K562 (cell line): Measurements from ENCODE around the gene KLHL6. TPM values are rescaled to one million over a fixed set of nuclear protein-coding genes. Genes with fewer than 3 reads are reported as not detected.
A peak's percentile ranks its signal among the peaks of the same experiment; 100 is the strongest.

Source experiments
- HCFC1 ChIP-seq: IDR thresholded peaks from 2 replicates; pipeline ENCODE4 v1.6.1; 2012; ENCODE audit warnings: low read depth, low read length, improper control_type of control experiment
- KAT2B ChIP-seq: IDR thresholded peaks from one replicate; pipeline ENCODE4 v1.6.1; 2012; ENCODE audit warnings: low read depth, mild to moderate bottlenecking, control low read depth, inconsistent platforms, low read length, moderate library complexity
- SP1 ChIP-seq: sonication (generic); formaldehyde crosslinking; IDR thresholded peaks from 2 replicates; pipeline ENCODE4 v1.8.1; 2022; ENCODE audit warnings: mild to moderate bottlenecking, missing genetic modification reagents
- ZNF23 ChIP-seq: fragments of 250-450 bp; sonication (Bioruptor Pico); IDR thresholded peaks from 2 replicates; pipeline ENCODE4 v1.4.0; 2020; ENCODE audit warnings: mild to moderate bottlenecking
- ZNF780A ChIP-seq: fragments of 250-450 bp; sonication (Bioruptor Pico); IDR thresholded peaks from 2 replicates; pipeline ENCODE4 v1.5.0; 2021; ENCODE audit warnings: mild to moderate bottlenecking
- polyA plus RNA-seq, 8 experiments: library from polyadenylated mRNA; depleted of rRNA in 4 of 8; stranded (reverse) in 5 of 8; unstranded in 3 of 8; fragments of >200 nt; fragmentation: Nextera tagmentation in 2 of 8; fragmentation: Illumina TruSeq in 1 of 8; extraction: Ambion mirVana in 2 of 8; extraction: Trizol in 1 of 8; gene quantifications; 2 replicates each; pipeline versions ENCODE4 v1.2.1 to v1.2.3, GENCODE V29; 2011 to 2014; ENCODE audit warnings: inconsistent platforms in 1 of 8, missing spikeins in 1 of 8
- total RNA-seq, 7 experiments: library from RNA; depleted of rRNA in 6 of 7; stranded (reverse); fragments of >200 nt in 6 of 7; fragmentation: Illumina TruSeq in 2 of 7; extraction: Trizol in 2 of 7; gene quantifications; 2 replicates each; pipeline versions ENCODE4 v1.2.1 to v1.2.3, GENCODE V29; 2011 to 2021; ENCODE audit warnings: low replicate concordance in 1 of 7
- TF ChIP-seq, protein P1 (sequence below): sonication (generic); formaldehyde crosslinking; IDR thresholded peaks from 2 replicates; pipeline ENCODE4 v1.8.0; 2022; ENCODE audit warnings: mild to moderate bottlenecking, missing genetic modification reagents
- TF ChIP-seq, protein P2 (sequence below): IDR thresholded peaks from 2 replicates; pipeline ENCODE4 v1.6.1; 2016; ENCODE audit warnings: missing genetic modification characterization, missing compliant biosample characterization
- TF ChIP-seq, protein P3 (sequence below): fragments of 450-650 bp; IDR thresholded peaks from 2 replicates; pipeline ENCODE4 v1.7.1; 2018; ENCODE audit warnings: mild to moderate bottlenecking, low read depth; ENCODE audit not compliant: partially characterized antibody
- TF ChIP-seq, protein P4 (sequence below): sonication (generic); formaldehyde crosslinking; IDR thresholded peaks from 2 replicates; pipeline ENCODE4 v1.8.1; 2023; ENCODE audit warnings: mild to moderate bottlenecking, missing genetic modification reagents

The KLHL6 gene
- total and polyA plus RNA-seq, 9 of the 15 experiments (the other 6 are each of a cell fraction or from before 2014, with no cell fraction given), result 0.18 to 2.1 (median 1.4) TPM

DNA sequence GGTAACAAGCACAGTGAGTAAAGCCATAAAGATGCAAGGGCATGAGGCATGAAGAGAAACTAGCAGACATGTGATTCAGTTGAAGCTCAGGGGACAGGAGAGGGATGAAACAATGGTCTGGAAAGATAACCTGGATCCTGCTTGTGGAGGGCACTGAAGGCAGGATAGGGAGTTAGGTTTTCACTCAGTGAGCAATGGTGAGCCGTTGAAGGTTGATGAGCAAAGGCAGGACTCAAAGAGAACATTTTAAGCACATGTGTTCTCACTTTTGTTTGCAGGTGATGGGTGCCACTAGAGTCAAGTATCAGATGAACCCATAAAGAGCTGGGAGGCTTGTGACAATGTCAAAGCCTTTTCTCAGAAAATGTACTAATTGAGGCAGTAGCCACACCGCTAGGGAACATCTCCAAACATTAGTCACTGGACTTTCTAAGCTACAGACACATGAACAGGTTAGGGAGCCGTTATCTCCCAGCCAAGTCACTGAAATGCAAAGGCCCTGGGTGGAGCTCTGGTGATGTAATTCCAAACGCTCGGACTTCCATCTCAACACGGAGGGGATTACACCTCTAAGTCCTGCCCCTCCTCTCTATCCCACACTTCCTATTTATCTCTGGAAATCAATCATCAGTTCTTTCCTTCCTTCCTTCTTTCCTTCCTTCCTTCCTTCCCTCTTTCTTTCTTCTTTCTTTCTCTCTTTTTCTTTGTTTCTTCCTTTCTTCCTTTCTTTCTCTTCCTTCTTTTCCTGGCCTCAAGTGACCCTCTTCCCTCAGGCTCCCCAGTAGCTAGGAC, 22.7 kb downstream of the KLHL6 start (continued):
- TF ChIP-seq, protein P1, sequence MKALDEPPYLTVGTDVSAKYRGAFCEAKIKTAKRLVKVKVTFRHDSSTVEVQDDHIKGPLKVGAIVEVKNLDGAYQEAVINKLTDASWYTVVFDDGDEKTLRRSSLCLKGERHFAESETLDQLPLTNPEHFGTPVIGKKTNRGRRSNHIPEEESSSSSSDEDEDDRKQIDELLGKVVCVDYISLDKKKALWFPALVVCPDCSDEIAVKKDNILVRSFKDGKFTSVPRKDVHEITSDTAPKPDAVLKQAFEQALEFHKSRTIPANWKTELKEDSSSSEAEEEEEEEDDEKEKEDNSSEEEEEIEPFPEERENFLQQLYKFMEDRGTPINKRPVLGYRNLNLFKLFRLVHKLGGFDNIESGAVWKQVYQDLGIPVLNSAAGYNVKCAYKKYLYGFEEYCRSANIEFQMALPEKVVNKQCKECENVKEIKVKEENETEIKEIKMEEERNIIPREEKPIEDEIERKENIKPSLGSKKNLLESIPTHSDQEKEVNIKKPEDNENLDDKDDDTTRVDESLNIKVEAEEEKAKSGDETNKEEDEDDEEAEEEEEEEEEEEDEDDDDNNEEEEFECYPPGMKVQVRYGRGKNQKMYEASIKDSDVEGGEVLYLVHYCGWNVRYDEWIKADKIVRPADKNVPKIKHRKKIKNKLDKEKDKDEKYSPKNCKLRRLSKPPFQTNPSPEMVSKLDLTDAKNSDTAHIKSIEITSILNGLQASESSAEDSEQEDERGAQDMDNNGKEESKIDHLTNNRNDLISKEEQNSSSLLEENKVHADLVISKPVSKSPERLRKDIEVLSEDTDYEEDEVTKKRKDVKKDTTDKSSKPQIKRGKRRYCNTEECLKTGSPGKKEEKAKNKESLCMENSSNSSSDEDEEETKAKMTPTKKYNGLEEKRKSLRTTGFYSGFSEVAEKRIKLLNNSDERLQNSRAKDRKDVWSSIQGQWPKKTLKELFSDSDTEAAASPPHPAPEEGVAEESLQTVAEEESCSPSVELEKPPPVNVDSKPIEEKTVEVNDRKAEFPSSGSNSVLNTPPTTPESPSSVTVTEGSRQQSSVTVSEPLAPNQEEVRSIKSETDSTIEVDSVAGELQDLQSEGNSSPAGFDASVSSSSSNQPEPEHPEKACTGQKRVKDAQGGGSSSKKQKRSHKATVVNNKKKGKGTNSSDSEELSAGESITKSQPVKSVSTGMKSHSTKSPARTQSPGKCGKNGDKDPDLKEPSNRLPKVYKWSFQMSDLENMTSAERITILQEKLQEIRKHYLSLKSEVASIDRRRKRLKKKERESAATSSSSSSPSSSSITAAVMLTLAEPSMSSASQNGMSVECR, result no peak
- TF ChIP-seq, protein P2, sequence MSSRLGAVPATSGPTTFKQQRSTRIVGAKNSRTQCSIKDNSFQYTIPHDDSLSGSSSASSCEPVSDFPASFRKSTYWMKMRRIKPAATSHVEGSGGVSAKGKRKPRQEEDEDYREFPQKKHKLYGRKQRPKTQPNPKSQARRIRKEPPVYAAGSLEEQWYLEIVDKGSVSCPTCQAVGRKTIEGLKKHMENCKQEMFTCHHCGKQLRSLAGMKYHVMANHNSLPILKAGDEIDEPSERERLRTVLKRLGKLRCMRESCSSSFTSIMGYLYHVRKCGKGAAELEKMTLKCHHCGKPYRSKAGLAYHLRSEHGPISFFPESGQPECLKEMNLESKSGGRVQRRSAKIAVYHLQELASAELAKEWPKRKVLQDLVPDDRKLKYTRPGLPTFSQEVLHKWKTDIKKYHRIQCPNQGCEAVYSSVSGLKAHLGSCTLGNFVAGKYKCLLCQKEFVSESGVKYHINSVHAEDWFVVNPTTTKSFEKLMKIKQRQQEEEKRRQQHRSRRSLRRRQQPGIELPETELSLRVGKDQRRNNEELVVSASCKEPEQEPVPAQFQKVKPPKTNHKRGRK (tag), result peak; percentile 98
- no peak for TF ChIP-seq ZNF23 (CRISPR knock-in tag)
- TF ChIP-seq, protein P3, sequence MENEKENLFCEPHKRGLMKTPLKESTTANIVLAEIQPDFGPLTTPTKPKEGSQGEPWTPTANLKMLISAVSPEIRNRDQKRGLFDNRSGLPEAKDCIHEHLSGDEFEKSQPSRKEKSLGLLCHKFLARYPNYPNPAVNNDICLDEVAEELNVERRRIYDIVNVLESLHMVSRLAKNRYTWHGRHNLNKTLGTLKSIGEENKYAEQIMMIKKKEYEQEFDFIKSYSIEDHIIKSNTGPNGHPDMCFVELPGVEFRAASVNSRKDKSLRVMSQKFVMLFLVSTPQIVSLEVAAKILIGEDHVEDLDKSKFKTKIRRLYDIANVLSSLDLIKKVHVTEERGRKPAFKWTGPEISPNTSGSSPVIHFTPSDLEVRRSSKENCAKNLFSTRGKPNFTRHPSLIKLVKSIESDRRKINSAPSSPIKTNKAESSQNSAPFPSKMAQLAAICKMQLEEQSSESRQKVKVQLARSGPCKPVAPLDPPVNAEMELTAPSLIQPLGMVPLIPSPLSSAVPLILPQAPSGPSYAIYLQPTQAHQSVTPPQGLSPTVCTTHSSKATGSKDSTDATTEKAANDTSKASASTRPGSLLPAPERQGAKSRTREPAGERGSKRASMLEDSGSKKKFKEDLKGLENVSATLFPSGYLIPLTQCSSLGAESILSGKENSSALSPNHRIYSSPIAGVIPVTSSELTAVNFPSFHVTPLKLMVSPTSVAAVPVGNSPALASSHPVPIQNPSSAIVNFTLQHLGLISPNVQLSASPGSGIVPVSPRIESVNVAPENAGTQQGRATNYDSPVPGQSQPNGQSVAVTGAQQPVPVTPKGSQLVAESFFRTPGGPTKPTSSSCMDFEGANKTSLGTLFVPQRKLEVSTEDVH, result no peak
- no peak for TF ChIP-seq HCFC1
- TF ChIP-seq, protein P4, sequence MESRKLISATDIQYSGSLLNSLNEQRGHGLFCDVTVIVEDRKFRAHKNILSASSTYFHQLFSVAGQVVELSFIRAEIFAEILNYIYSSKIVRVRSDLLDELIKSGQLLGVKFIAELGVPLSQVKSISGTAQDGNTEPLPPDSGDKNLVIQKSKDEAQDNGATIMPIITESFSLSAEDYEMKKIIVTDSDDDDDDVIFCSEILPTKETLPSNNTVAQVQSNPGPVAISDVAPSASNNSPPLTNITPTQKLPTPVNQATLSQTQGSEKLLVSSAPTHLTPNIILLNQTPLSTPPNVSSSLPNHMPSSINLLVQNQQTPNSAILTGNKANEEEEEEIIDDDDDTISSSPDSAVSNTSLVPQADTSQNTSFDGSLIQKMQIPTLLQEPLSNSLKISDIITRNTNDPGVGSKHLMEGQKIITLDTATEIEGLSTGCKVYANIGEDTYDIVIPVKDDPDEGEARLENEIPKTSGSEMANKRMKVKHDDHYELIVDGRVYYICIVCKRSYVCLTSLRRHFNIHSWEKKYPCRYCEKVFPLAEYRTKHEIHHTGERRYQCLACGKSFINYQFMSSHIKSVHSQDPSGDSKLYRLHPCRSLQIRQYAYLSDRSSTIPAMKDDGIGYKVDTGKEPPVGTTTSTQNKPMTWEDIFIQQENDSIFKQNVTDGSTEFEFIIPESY (CRISPR knock-in tag), result no peak
- no peak for TF ChIP-seq SP1 (CRISPR knock-in tag)
- TF ChIP-seq ZNF780A (CRISPR knock-in tag), result no peak
- no peak for TF ChIP-seq KAT2B
